IMR-90 (cell line): ENCODE measurements around the gene EXOC4. TPM values are rescaled to one million over a fixed set of nuclear protein-coding genes. Genes with fewer than 3 reads are reported as not detected.

Source experiments
- ATAC-seq: fragments of 200-7000 bp; cut with Tn5 transposase; 2 replicates; pipeline ENCODE4 v1.9.1; 2020; ENCODE audit warnings: low read depth, mild to moderate bottlenecking, moderate library complexity
- BruUV-seq: library from RNA; stranded (reverse); fragments of 400-500 nt; replicated peaks from 2 replicates; lab custom pipeline; 2021; lab: Mats Ljungman, UMichigan
- CTCF ChIA-PET: fragments of 300-600 bp; formaldehyde crosslinking; extraction: SDS; loops from one replicate; lab custom pipeline; 2021; ENCODE audit warnings: antibody characterized with exemption; lab: Yijun Ruan, JAX
- POLR2A ChIA-PET: fragments of 300-600 bp; sonication (Branson Sonifier 250); formaldehyde crosslinking; loops from one replicate; lab custom pipeline; 2022; ENCODE audit warnings: antibody characterized with exemption; ENCODE audit not compliant: unreplicated experiment; lab: Charles Lee
- DNase-seq: peaks from one replicate; pipeline ENCODE4 v3.0.0; 2013
- H2AFZ ChIP-seq: replicated peaks from 2 replicates; pipeline ENCODE3; 2013; ENCODE audit warnings: low read length, mild to moderate bottlenecking; ENCODE audit not compliant: poor library complexity
- H2AK5ac ChIP-seq: 2 replicates; pipeline ENCODE4 v1.6.1; 2013; ENCODE audit warnings: low read depth, low read length, inconsistent platforms
- H2AK9ac ChIP-seq: replicated peaks from 2 replicates; pipeline ENCODE3; 2013; ENCODE audit warnings: mild to moderate bottlenecking, low read depth, low read length, moderate library complexity; ENCODE audit not compliant: poor library complexity
- H2BK120ac ChIP-seq: 2 replicates; pipeline ENCODE4 v1.6.1; 2013; ENCODE audit warnings: low read depth, low read length, inconsistent platforms
- H2BK15ac ChIP-seq: 3 replicates; pipeline ENCODE4 v1.6.1; 2013; ENCODE audit warnings: low read depth, low read length, inconsistent platforms
- H2BK20ac ChIP-seq: 2 replicates; pipeline ENCODE4 v1.6.1; 2013; ENCODE audit warnings: low read depth, mild to moderate bottlenecking, inconsistent platforms, low read length, moderate library complexity
- H2BK5ac ChIP-seq: 2 replicates; pipeline ENCODE4 v1.6.1; 2013; ENCODE audit warnings: mild to moderate bottlenecking, low read depth, low read length, inconsistent platforms; ENCODE audit not compliant: poor library complexity, severe bottlenecking
- H3K14ac ChIP-seq: replicated peaks from 2 replicates; pipeline ENCODE4 v1.6.1; 2013; ENCODE audit warnings: low read depth, low read length, inconsistent platforms
- H3K18ac ChIP-seq: 2 replicates; pipeline ENCODE4 v1.6.1; 2013; ENCODE audit warnings: low read depth, low read length, control low read depth
- H3K23ac ChIP-seq: 2 replicates; pipeline ENCODE4 v1.6.1; 2013; ENCODE audit warnings: low read depth, low read length, inconsistent platforms
- H3K27ac ChIP-seq: 2 replicates; pipeline ENCODE4 v1.5.1; 2013; ENCODE audit warnings: mild to moderate bottlenecking, control low read depth, low read length; ENCODE audit not compliant: insufficient read depth
- H3K27me3 ChIP-seq: 2 replicates; pipeline ENCODE4 v1.6.1; 2013; ENCODE audit warnings: low read length; ENCODE audit not compliant: control insufficient read depth, insufficient read depth
- H3K36me3 ChIP-seq: 2 replicates; pipeline ENCODE4 v1.6.1; 2013; ENCODE audit warnings: low read length, mixed read lengths; ENCODE audit not compliant: control insufficient read depth, insufficient read depth
- H3K4ac ChIP-seq: 2 replicates; pipeline ENCODE4 v1.6.1; 2013; ENCODE audit warnings: low read depth, low read length, inconsistent platforms
- H3K4me1 ChIP-seq: 2 replicates; pipeline ENCODE4 v1.6.1; 2013; ENCODE audit warnings: low read length, mixed read lengths; ENCODE audit not compliant: control insufficient read depth, insufficient read depth
- H3K4me2 ChIP-seq: 2 replicates; pipeline ENCODE4 v1.6.1; 2013; ENCODE audit warnings: low read depth, mild to moderate bottlenecking, control low read depth, low read length, moderate library complexity
- H3K4me3 ChIP-seq: 2 replicates; pipeline ENCODE4 v1.5.1; 2013; ENCODE audit warnings: low read depth, mild to moderate bottlenecking, control low read depth, low read length, moderate library complexity; ENCODE audit not compliant: insufficient read depth
- H3K56ac ChIP-seq: 2 replicates; pipeline ENCODE4 v1.6.1; 2013; ENCODE audit warnings: low read length, inconsistent platforms; ENCODE audit not compliant: insufficient read depth; ENCODE audit errors: extremely low read depth
- H3K79me1 ChIP-seq, 2 experiments: 2 replicates each; pipeline ENCODE4 v1.6.1; 2013; ENCODE audit warnings: low read length in 2 of 2, inconsistent platforms in 1 of 2, low read depth in 1 of 2
- H3K9ac ChIP-seq: 2 replicates; pipeline ENCODE4 v1.6.1; 2013; ENCODE audit warnings: low read depth, low read length, control low read depth
- H3K9me1 ChIP-seq: 2 replicates; pipeline ENCODE4 v1.6.1; 2013; ENCODE audit warnings: low read length, inconsistent platforms; ENCODE audit not compliant: insufficient read depth
- H3K9me3 ChIP-seq: 2 replicates; pipeline ENCODE4 v1.6.1; 2013; ENCODE audit warnings: low read length; ENCODE audit not compliant: control insufficient read depth, insufficient read depth
- H4K20me1 ChIP-seq: 2 replicates; pipeline ENCODE4 v1.6.1; 2013; ENCODE audit warnings: low read length, inconsistent platforms; ENCODE audit not compliant: insufficient read depth
- H4K5ac ChIP-seq: 2 replicates; pipeline ENCODE4 v1.6.1; 2013; ENCODE audit warnings: mild to moderate bottlenecking, low read depth, low read length, control low read depth
- H4K8ac ChIP-seq, 2 experiments: 2 replicates each; pipeline ENCODE4 v1.6.1; 2013; ENCODE audit warnings: low read depth in 2 of 2, low read length in 2 of 2, control low read depth in 1 of 2, inconsistent platforms in 1 of 2
- H4K91ac ChIP-seq: 2 replicates; pipeline ENCODE4 v1.6.1; 2013; ENCODE audit warnings: low read depth, low read length, inconsistent platforms; ENCODE audit not compliant: insufficient read depth
- BHLHE40 ChIP-seq: fragments of 150-350 bp; IDR thresholded peaks from 2 replicates; pipeline ENCODE4 v1.6.1; 2016; ENCODE audit warnings: mild to moderate bottlenecking, low read depth, low read length
- CEBPB ChIP-seq: IDR thresholded peaks from 2 replicates; pipeline ENCODE4 v1.6.1; 2012; ENCODE audit warnings: low read depth, low read length, improper control_type of control experiment
- CHD1 ChIP-seq: IDR thresholded peaks from 2 replicates; pipeline ENCODE4 v1.6.1; 2012; ENCODE audit warnings: low read depth, low read length, improper control_type of control experiment
- FOS ChIP-seq: fragments of 150-350 bp; IDR thresholded peaks from 2 replicates; pipeline ENCODE4 v1.6.1; 2016; ENCODE audit warnings: low read depth, low read length
- MAFK ChIP-seq: IDR thresholded peaks from 2 replicates; pipeline ENCODE4 v1.6.1; 2012; ENCODE audit warnings: low read depth, low read length, improper control_type of control experiment
- MAZ ChIP-seq: IDR thresholded peaks from 2 replicates; pipeline ENCODE4 v1.6.1; 2012; ENCODE audit warnings: low read depth, mild to moderate bottlenecking, low read length, improper control_type of control experiment, moderate library complexity, borderline replicate concordance
- MXI1 ChIP-seq: IDR thresholded peaks from 2 replicates; pipeline ENCODE4 v1.6.1; 2012; ENCODE audit warnings: low read depth, mild to moderate bottlenecking, low read length, moderate library complexity, borderline replicate concordance
- NFE2L2 ChIP-seq: fragments of 150-350 bp; IDR thresholded peaks from 2 replicates; pipeline ENCODE4 v1.6.1; 2016; ENCODE audit warnings: low read depth, mild to moderate bottlenecking, low read length
- POLR2A ChIP-seq: IDR thresholded peaks from 2 replicates; pipeline ENCODE4 v1.6.1; 2012; ENCODE audit warnings: mild to moderate bottlenecking, low read depth, low read length
- RAD21 ChIP-seq: IDR thresholded peaks from 2 replicates; pipeline ENCODE4 v1.6.1; 2012; ENCODE audit warnings: low read length, improper control_type of control experiment
- RCOR1 ChIP-seq: IDR thresholded peaks from 2 replicates; pipeline ENCODE4 v1.6.1; 2012; ENCODE audit warnings: mild to moderate bottlenecking, low read length, improper control_type of control experiment; ENCODE audit not compliant: insufficient replicate concordance
- RFX5 ChIP-seq: IDR thresholded peaks from 2 replicates; pipeline ENCODE4 v1.8.0; 2012; ENCODE audit warnings: low read depth, mild to moderate bottlenecking, low read length, moderate library complexity
- SMC3 ChIP-seq: fragments of 150-350 bp; IDR thresholded peaks from 2 replicates; pipeline ENCODE4 v1.6.1; 2016; ENCODE audit warnings: low read depth, mild to moderate bottlenecking, antibody characterized with exemption, low read length, moderate library complexity
- WGBS, 2 experiments: methylation state at CpG; one replicate each; pipeline versions ENCODE4 v1.1.5 to v1.1.7; 2013; ENCODE audit warnings: missing lambda C conversion rate in 2 of 2; ENCODE audit not compliant: insufficient read length in 1 of 2; ENCODE audit errors: extremely low coverage in 2 of 2; 5-methylcytosine and 5-hydroxymethylcytosine counted together
- dilution Hi-C: fragments of 300-500 bp; cut with HindIII; formaldehyde crosslinking; loops from one replicate; pipeline ENCODE4 v1.14.3; 2018; ENCODE audit warnings: low sequenced_read_pairs; ENCODE audit not compliant: unreplicated experiment
- in situ Hi-C: fragments of 300-500 bp; cut with MboI; formaldehyde crosslinking; loops from 3 replicates; pipeline ENCODE4 v1.14.3; 2019; ENCODE audit warnings: low sequenced_read_pairs, inconsistent platforms, mixed read lengths
- intact Hi-C: fragments of 100-400 bp; cut with micrococcal nuclease; formaldehyde crosslinking; loops from 2 replicates; pipeline ENCODE4 v1.10.0; 2022
- polyA plus RNA-seq, 3 experiments: library from polyadenylated mRNA; depleted of rRNA; stranded (reverse); fragments of >200 nt; gene quantifications; 2 replicates each; pipeline ENCODE4 v1.2.3, GENCODE V29; 2012; ENCODE audit warnings: low replicate concordance in 1 of 3
- total RNA-seq: library from RNA; depleted of rRNA; stranded (reverse); fragments of >200 nt; gene quantifications from 2 replicates; pipeline ENCODE4 v1.2.3, GENCODE V29; 2012
- TF ChIP-seq, protein P1 (sequence below): conservative IDR thresholded peaks from 2 replicates; pipeline ENCODE4 v1.5.1; 2012; ENCODE audit warnings: mild to moderate bottlenecking, low read depth, low read length, improper control_type of control experiment
- TF ChIP-seq, protein P2 (sequence below): fragments of 150-350 bp; IDR thresholded peaks from 2 replicates; pipeline ENCODE4 v1.6.1; 2017; ENCODE audit warnings: mild to moderate bottlenecking, antibody characterized with exemption, low read length, low read depth
- TF ChIP-seq, protein P3 (sequence below): fragments of 150-350 bp; IDR thresholded peaks from 2 replicates; pipeline ENCODE4 v1.6.1; 2016; ENCODE audit warnings: low read depth, mild to moderate bottlenecking, low read length, moderate library complexity, borderline replicate concordance

The EXOC4 gene
- total and polyA plus RNA-seq, 2 of the 4 experiments (the other 2 are of a cell fraction) = 25.4 to 94.6 TPM

DNA sequence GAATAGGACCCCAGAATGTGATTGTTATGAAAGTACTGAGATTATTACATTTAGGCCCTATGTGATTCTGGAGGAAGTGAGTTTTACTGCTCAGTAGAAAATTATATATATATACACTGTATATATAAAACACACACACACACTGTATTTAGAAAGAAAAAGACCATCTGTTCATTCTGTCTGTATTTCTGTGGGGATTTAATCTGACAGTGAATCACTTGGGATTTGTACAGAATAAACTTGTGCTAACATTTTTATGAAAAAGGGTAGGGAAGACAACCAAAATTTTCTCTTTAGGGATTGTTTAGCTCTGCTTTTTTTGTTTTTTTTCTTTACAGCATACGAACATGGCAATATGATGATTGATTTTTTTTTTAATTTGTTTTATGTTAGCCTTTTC is 142.7 kb downstream of the EXOC4 start:
- POLR2A ChIA-PET = no interaction called here
- Histone ChIP-seq H3K36me3 (no peaks in the 10 kb centered on the region), H3K4ac (no peak overlapping the region), H2BK15ac (no peak overlapping the region), H3K79me1 (peaks cover 4 to 5% of the 10 kb centered on the region in 2 experiments; a peak in 2 of 4 replicates), H2AFZ (no peak overlapping the region), H3K23ac (no peak overlapping the region), H2AK9ac (no peak overlapping the region), H3K4me2 (no peak overlapping the region), H2BK120ac (no peak overlapping the region), H2BK20ac (no peak overlapping the region), H2BK5ac (no peak overlapping the region), H4K20me1 (no peaks in the 10 kb centered on the region), H4K8ac (no peak overlapping the region), H3K4me3 (no peak overlapping the region), H3K9me3 (no peaks in the 10 kb centered on the region), H2AK5ac (no peak overlapping the region), H3K9me1 (no peaks in the 10 kb centered on the region), H3K14ac (no peak overlapping the region), H3K56ac (no peak overlapping the region), H3K9ac (no peak overlapping the region), H3K4me1 (no peaks in the 10 kb centered on the region), H4K91ac (no peak overlapping the region), H3K27me3 (no peaks in the 10 kb centered on the region), H3K27ac (no peak overlapping the region), H3K18ac (no peak overlapping the region), H4K5ac (no peak overlapping the region)
- WGBS, 2 experiments = no CpG with 5 or more reads among the region's 1 CpG
- intact Hi-C loops = no loop called here
- in situ Hi-C loops = no loop called here
- CTCF ChIA-PET = no interaction called here
- TF ChIP-seq MXI1 (no peak), MAFK (no peak), CEBPB (no peak), RCOR1 (no peak), SMC3 (no peak), CHD1 (no peak), POLR2A (no peak), RAD21 (no peak), MAZ (no peak), BHLHE40 (no peak), RFX5 (no peak), NFE2L2 (no peak), FOS (no peak)
- TF ChIP-seq, protein P1, sequence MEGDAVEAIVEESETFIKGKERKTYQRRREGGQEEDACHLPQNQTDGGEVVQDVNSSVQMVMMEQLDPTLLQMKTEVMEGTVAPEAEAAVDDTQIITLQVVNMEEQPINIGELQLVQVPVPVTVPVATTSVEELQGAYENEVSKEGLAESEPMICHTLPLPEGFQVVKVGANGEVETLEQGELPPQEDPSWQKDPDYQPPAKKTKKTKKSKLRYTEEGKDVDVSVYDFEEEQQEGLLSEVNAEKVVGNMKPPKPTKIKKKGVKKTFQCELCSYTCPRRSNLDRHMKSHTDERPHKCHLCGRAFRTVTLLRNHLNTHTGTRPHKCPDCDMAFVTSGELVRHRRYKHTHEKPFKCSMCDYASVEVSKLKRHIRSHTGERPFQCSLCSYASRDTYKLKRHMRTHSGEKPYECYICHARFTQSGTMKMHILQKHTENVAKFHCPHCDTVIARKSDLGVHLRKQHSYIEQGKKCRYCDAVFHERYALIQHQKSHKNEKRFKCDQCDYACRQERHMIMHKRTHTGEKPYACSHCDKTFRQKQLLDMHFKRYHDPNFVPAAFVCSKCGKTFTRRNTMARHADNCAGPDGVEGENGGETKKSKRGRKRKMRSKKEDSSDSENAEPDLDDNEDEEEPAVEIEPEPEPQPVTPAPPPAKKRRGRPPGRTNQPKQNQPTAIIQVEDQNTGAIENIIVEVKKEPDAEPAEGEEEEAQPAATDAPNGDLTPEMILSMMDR = no peak
- TF ChIP-seq, protein P2, sequence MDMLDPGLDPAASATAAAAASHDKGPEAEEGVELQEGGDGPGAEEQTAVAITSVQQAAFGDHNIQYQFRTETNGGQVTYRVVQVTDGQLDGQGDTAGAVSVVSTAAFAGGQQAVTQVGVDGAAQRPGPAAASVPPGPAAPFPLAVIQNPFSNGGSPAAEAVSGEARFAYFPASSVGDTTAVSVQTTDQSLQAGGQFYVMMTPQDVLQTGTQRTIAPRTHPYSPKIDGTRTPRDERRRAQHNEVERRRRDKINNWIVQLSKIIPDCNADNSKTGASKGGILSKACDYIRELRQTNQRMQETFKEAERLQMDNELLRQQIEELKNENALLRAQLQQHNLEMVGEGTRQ = no peak
- TF ChIP-seq, protein P3, sequence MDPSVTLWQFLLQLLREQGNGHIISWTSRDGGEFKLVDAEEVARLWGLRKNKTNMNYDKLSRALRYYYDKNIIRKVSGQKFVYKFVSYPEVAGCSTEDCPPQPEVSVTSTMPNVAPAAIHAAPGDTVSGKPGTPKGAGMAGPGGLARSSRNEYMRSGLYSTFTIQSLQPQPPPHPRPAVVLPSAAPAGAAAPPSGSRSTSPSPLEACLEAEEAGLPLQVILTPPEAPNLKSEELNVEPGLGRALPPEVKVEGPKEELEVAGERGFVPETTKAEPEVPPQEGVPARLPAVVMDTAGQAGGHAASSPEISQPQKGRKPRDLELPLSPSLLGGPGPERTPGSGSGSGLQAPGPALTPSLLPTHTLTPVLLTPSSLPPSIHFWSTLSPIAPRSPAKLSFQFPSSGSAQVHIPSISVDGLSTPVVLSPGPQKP = no peak
- no TSS peak for BruUV-seq
- DNase-seq (no peak), ATAC-seq (no peak)
- dilution Hi-C loops = no loop called here
